Gastroesophageal sphincter (tissue), 4 donors: Measurements from ENCODE around the gene INSYN2A. TPM values are rescaled to one million over a fixed set of nuclear protein-coding genes. Genes with fewer than 3 reads are reported as not detected.

Experiments
- ATAC-seq: fragments of 150-250 bp; one replicate; pipeline ENCODE4 v1.9.1; 2016; ENCODE audit warnings: mild to moderate bottlenecking, moderate library complexity
- H3K27ac ChIP-seq, 4 donors: fragments of 200-600 bp; sonication (generic) in 3 of 4; 1 replicate in 3 of 4; 2 replicates in 1 of 4; pipeline ENCODE4 v1.5.1; 2016 to 2019
- H3K27me3 ChIP-seq: fragments of 200-600 bp; sonication (generic); one replicate; pipeline ENCODE4 v1.5.1; 2019
- H3K36me3 ChIP-seq, 2 donors: fragments of 200-600 bp; sonication (generic); one replicate each; pipeline ENCODE4 v1.5.1; 2019; ENCODE audit warnings: control low read depth in 1 of 2
- H3K4me1 ChIP-seq, 3 donors: fragments of 200-600 bp; sonication (generic); 1 replicate in 2 of 3; 2 replicates in 1 of 3; pipeline ENCODE4 v1.5.1; 2016 to 2019; ENCODE audit warnings: control low read depth in 2 of 3
- H3K4me3 ChIP-seq, 2 donors: fragments of 200-600 bp; sonication (generic); one replicate each; pipeline ENCODE4 v1.5.1; 2019; ENCODE audit warnings: mild to moderate bottlenecking in 1 of 2, moderate library complexity in 1 of 2
- H3K9me3 ChIP-seq, 3 donors: fragments of 200-600 bp; sonication (generic); one replicate each; pipeline ENCODE4 v1.5.1; 2017 to 2019; ENCODE audit warnings: control low read depth in 2 of 3
- CTCF ChIP-seq, 4 experiments: fragments of 200-600 bp in 2 of 4; fragments of 450-650 bp in 2 of 4; sonication (generic) in 1 of 4; IDR thresholded peaks; one replicate each; pipeline ENCODE4 v1.5.1; 2017 to 2019; ENCODE audit warnings: antibody characterized with exemption in 4 of 4, mild to moderate bottlenecking in 2 of 4, moderate library complexity in 2 of 4
- EP300 ChIP-seq: sonication (generic); formaldehyde crosslinking; IDR thresholded peaks from one replicate; pipeline ENCODE4 v1.6.1; 2017; ENCODE audit warnings: antibody characterized with exemption, mild to moderate bottlenecking
- POLR2A ChIP-seq, 2 donors: fragments of 450-650 bp; IDR thresholded peaks; one replicate each; pipeline ENCODE4 v1.6.1; 2017; ENCODE audit warnings: antibody characterized with exemption in 2 of 2, mild to moderate bottlenecking in 2 of 2, moderate library complexity in 1 of 2
- POLR2AphosphoS5 ChIP-seq: sonication (generic); formaldehyde crosslinking; IDR thresholded peaks from one replicate; pipeline ENCODE4 v1.6.1; 2017; ENCODE audit warnings: antibody characterized with exemption
- WGBS, 2 donors: methylation state at CpG; one replicate each; pipeline ENCODE4 v1.1.5; 2018; ENCODE audit warnings: low coverage in 1 of 2; 5-methylcytosine and 5-hydroxymethylcytosine counted together
- total RNA-seq, 4 donors: library from RNA; depleted of rRNA; stranded (reverse); fragments of >200 nt; gene quantifications; one replicate each; pipeline ENCODE4 v1.1.0, GENCODE V29; 2016

INSYN2A gene
- total RNA-seq, 4 donors from 2014 or later = 0.22 to 0.85 (median 0.40) TPM; not detected in 1

GRCh38 chr10:127149501-127150081 lies 46.8 kb downstream of the INSYN2A start:
- Histone ChIP-seq H3K4me3 (no peak overlapping the region), H3K27ac (no peak overlapping the region), H3K36me3 (peaks cover 0 to 11% of the 10 kb centered on the region in 2 donors), H3K4me1 (no peaks in the 10 kb centered on the region), H3K9me3 (no peaks in the 10 kb centered on the region), H3K27me3 (no peaks in the 10 kb centered on the region)
- no peak for TF ChIP-seq POLR2A (IDR thresholded peaks at IDR 0.05)
- TF ChIP-seq CTCF (IDR thresholded peaks at IDR 0.05) = no peak
- no peak for TF ChIP-seq EP300
- TF ChIP-seq POLR2AphosphoS5 = no peak
- WGBS, 2 donors = 10 to 65% methylated on average over 2 to 7 of the region's 7 CpGs
- no peak for ATAC-seq

DNA sequence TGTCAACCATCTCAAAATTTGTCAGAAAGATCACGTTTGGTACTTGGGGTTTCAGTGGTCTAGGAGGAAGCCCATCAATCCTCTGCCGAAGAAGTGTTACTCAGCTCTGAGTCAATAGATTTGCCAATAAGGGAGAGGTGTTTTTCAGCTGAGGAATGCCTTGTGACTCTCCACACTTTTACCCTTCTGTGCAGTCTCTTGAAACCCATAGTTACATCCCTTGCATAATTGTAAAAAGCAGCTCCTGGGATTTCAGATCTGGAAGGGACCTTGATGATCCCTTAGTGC lies 47.5 kb downstream of the INSYN2A start:
- Histone ChIP-seq H3K4me3 (no peak overlapping the region), H3K36me3 (peaks cover 0 to 15% of the 10 kb centered on the region in 2 donors), H3K27ac (no peak overlapping the region), H3K9me3 (no peaks in the 10 kb centered on the region), H3K27me3 (no peaks in the 10 kb centered on the region), H3K4me1 (no peaks in the 10 kb centered on the region)
- ATAC-seq = no peak
- WGBS, 2 donors = 63 to 72% methylated on average over 2 of the region's 2 CpGs
- TF ChIP-seq CTCF (IDR thresholded peaks at IDR 0.05) (no peak), POLR2AphosphoS5 (no peak)

DNA sequence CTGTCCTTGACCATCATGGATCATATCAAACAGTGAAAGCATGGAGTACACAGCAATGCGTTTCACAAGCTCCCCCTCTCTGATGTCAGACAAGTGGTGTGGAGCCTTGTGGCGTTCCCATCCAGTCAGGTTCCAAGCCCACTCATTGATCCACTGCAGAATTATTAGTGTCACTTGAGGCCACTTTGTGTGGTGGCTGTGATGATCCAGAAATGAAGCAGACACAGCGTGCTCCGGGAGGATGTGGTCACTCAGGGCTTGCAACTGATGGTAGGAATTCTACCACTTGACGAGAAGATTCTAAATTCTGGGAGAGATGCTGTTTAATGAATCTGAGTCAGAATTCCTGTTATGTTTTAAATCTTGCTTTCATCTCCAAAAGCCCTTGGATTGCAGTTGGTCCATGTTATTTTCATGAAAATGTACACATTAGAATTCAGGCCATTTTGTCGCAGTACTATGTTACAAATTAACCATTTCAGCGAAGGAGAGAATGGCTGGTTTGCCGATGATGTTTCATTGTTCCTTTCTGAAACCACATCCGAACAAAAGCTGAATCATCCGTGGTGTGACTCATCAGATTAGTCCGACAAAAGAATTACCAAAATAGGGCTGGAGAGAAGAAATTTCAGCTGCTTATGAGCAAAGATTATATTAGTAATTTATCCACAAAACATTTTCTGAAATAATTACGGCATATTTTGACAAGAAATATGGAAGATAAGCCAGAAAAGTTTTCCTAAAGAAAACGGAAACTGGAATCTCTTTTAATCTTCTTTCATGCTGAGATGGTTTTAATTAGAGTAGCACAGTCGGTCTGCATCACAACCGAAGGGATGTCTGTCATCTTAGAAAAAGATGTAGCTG lies 48.1 kb downstream of the INSYN2A start:
- WGBS, 2 donors = 63 to 70% methylated on average over 10 to 15 of the region's 15 CpGs
- ATAC-seq = no peak
- Histone ChIP-seq H3K4me3 (no peak overlapping the region), H3K27ac (no peak overlapping the region), H3K36me3 (peaks cover 0 to 20% of the 10 kb centered on the region in 2 donors), H3K27me3 (no peaks in the 10 kb centered on the region), H3K4me1 (no peaks in the 10 kb centered on the region), H3K9me3 (no peaks in the 10 kb centered on the region)
- TF ChIP-seq POLR2AphosphoS5 (no peak), EP300 (no peak)

GRCh38 chr10:127146661-127147060 lies 49.7 kb downstream of the INSYN2A start:
- WGBS, 2 donors = 86 to 89% methylated on average over 5 to 9 of the region's 9 CpGs
- no peaks in the 10 kb centered on the region for H3K4me1 ChIP-seq
- H3K27ac ChIP-seq = no peak overlapping the region
- TF ChIP-seq EP300 = no peak
- TF ChIP-seq CTCF (IDR thresholded peaks at IDR 0.05) = no peak
- TF ChIP-seq POLR2A (IDR thresholded peaks at IDR 0.05) = no peak
- no peak for TF ChIP-seq POLR2AphosphoS5
- H3K36me3 ChIP-seq = peaks cover 0 to 34% of the 10 kb centered on the region in 2 donors
- H3K27me3 ChIP-seq = no peaks in the 10 kb centered on the region
- no peak overlapping the region for H3K4me3 ChIP-seq
- H3K9me3 ChIP-seq = no peaks in the 10 kb centered on the region
- no peak for ATAC-seq
